HUDEP-2 (cell line): ENCODE measurements around the gene GGCT.
"Not testable (repeated sequence)": the region's sequence is repeated elsewhere in the genome, so short reads cannot be mapped to it uniquely, and the experiment has no call there.

ENCODE experiments used
- DNase-seq, 76 experiments: peaks; one replicate each; lab custom pipeline; 2025; ENCODE audit not compliant: unreplicated experiment in 76 of 76; lab: John Stamatoyannopoulos, UW

The GGCT gene

GRCh38 chr7:30504301-30505173, at the start of gene GGCT:
Gene GGCT (minus strand): TSS chr7:30504829. CDS start chr7:30504709, 120 bp downstream.
- DNase-seq = peak in 75 of 76 experiments; percentile 45 to 99 (median 98)

- DNase-seq = no peak
Measured at GRCh38 chr7:30553546-30553945, 48.9 kb upstream of the GGCT start.

GRCh38 chr7:30553141-30553540, 48.5 kb upstream of the GGCT start:
- no peak for DNase-seq

- DNase-seq = no peak
Measured at GRCh38 chr7:30552330-30552729, 47.7 kb upstream of the GGCT start.

GRCh38 chr7:30549931-30550493, 45.4 kb upstream of the GGCT start:
- peak in 38 of 76 experiments; percentile 2 to 63 (median 20) for DNase-seq

GRCh38 chr7:30548845-30549244, 44.2 kb upstream of the GGCT start:
- peak in 52 of 76 experiments; percentile 2 to 64 (median 36) for DNase-seq

- no peak for DNase-seq
Measured at GRCh38 chr7:30546596-30546995, 42.0 kb upstream of the GGCT start.

GRCh38 chr7:30545791-30546555, 41.3 kb upstream of the GGCT start:
- no peak for DNase-seq

- DNase-seq = no peak
Measured at GRCh38 chr7:30543813-30544525, 39.3 kb upstream of the GGCT start.

GRCh38 chr7:30543115-30543514, 38.5 kb upstream of the GGCT start:
- not testable (repeated sequence) for DNase-seq

GRCh38 chr7:30533886-30534285, 29.3 kb upstream of the GGCT start:
- no peak for DNase-seq

GRCh38 chr7:30531286-30531685, 26.7 kb upstream of the GGCT start:
- no peak for DNase-seq

GRCh38 chr7:30530373-30530772, 25.7 kb upstream of the GGCT start:
- DNase-seq = no peak

GRCh38 chr7:30528779-30529178, 24.1 kb upstream of the GGCT start:
- DNase-seq = no peak

GRCh38 chr7:30527297-30527696, 22.7 kb upstream of the GGCT start:
- DNase-seq = not testable (repeated sequence)

- no peak for DNase-seq
Measured at GRCh38 chr7:30526163-30526562, 21.5 kb upstream of the GGCT start.

GRCh38 chr7:30525429-30525828, 20.8 kb upstream of the GGCT start:
- DNase-seq = no peak

GRCh38 chr7:30524545-30524944, 19.9 kb upstream of the GGCT start:
- no peak for DNase-seq

- DNase-seq = no peak
Measured at GRCh38 chr7:30523466-30523865, 18.8 kb upstream of the GGCT start.

GRCh38 chr7:30522159-30522558, 17.5 kb upstream of the GGCT start:
- no peak for DNase-seq

GRCh38 chr7:30521532-30521931, 16.9 kb upstream of the GGCT start:
- no peak for DNase-seq
